ENCODE data around the gene EEF1A2.

EEF1A2 gene

DNA sequence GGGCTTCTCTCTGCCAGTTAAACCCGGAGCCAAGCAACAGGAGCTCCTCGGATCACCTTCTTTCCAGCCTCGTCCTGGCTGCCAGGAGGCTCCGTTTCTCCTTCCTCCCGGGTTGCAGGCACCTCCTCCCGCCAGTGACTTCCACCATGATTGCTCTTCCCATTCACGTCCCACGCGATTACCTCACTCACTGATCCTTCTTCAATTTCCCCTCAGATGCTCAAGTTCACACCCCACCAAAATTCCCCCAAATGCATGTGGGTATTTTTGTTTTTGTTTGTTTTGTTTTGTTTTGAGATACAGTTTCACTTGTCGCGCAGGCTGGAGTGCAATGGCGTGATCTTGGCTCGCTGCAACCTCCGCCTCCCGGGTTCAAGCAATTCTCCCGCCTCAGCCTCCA lies 51.6 kb downstream of the EEF1A2 start:
- DNase-seq = no peak

DNA sequence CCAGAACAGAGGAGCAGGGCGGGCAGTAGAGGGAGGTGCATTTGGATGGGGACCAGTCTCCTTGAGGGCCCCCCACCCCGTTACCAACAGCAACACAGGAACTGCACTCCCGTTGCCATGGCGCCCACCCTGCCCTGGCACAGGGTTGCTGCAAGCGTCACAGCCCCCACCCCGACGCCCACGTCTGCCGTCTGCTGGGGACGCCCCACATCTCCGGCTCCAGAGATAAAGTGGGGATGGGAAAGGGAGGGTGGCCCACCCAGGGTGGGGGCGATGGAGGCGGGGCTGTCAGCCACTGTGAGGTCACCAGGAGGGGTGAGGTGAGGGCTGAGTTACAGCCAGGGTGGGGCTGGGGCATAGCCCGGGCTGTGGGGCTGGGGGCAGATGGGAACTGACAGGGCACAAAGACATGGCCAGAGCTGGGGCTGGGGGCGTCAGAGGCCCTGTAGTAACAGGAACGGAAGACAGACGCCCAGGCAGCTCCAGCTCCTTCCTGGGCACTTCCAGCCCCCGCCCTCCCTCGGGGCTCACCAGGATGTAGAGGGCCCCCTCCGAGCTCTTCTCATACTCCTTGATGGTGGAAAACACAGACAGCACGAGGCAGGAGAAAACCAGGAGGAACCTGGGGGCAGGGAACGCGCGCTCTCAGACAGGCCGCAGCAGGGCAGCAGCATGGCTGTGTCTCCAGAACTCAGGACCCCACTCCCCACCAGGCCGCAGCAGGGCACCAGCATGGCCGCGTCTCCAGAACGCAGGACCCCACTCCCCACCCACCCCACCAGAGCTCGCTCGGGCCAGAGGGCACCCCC lies 52.5 kb downstream of the EEF1A2 start:
- no peak for DNase-seq

DNA sequence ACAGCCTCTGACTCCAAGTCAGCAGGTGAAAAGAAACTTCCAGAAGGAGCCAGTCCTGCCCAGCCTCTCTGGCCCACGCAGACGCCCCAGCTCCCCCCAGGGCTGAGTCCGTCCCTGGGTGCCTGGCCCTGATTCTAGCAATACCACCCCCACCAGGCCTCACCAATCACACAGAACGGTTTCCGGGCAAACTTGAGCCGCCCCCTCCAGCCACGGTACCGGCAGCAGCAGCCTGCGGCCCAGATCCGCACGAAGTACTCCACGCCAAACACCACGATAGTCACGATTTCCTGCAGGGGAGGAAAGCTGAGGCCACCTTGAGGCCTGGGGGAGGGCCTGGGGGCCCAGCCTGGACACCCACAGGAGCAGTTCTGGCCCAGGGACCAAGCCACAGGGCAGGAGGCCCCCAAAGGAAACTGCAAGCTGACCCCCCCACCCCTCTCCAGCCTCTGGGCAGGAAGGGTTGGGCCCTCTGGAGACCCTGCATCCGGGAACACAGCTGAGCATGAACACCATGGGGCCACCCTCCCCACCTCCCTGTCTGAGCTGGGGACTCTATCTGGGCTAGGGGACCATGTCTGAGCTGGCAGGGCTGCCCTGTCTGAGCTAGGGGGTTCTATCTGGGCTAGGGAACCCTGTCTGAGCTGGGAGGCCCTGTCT lies 53.7 kb downstream of the EEF1A2 start:
- no peak for DNase-seq

DNA sequence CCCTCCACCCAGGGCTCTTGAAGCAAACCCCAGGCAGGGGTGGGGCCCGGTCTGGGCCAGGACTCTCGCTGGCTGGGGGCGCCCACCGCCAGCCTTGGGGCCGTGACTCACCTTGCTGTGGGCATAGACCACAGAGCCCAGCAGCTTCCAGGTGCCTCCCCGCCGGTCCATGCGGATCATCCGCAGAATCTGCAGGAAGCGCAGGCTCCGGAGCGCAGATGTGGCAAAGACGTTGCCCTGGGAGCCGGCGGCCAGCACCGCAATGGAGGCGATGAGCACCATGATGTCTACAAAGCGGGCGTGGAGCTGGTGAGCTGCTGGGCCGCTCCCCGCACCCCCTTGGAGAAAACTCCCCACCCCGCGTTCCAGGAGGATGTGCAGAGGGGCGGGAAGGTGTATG lies 54.3 kb downstream of the EEF1A2 start:
- DNase-seq = no peak

DNA sequence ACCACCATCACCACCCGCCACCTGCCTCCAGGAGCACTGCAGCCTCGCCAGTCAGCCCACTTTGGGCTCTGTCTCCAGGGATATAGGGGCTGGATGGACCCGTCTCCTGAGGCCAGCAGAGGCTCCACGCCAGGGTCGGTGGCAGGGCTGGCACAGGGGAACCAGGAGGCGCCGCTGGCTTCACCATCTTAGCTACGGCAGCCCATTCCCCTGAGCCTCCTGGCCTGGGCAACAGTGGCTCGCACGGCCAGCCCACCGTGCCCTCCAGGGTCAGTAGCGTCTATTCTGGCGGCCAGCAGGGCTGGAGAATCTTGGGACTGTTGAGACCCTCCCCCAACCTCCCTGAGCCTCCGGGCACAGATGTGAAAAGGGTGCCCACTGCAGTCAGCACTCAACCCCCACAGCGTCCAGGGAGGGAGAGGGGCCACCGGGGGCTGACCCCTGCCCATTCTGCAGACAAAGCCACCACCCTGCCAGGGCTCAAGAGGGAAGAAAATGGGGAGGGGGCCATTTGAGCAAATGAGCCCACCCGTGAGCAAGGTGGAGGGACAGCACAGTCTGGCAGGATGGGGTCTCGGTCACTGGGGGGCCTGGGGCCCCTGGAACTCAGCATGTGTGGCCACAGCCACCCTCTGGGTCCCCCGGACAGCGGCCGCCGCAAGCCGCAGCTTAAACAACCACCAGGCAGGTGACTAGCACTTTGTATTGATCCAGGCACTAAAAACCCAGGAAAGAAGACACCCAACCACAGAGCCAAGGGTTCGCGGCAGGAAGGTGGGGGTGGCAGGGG lies 55.1 kb downstream of the EEF1A2 start:
- no peak for DNase-seq

DNA sequence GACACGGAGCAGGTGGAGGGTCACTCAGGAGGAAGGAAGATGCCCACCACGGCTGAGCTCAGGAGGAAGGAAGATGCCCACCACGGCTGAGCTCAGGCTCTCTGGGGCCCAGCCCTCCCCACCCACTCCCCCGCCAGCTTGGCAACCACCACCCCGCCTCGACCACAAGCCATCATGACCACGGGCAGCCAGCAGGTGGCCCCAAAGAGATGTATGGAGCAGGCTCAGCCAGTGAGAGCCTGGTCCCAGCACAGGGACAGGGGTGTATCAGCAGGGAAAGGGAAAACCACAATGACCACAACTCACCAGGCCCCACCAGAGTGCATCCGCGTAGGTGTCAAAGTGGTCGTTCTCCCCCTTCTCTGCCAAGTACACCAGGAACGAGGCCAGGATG lies 56.8 kb downstream of the EEF1A2 start:
- peak; percentile 26 for DNase-seq

DNA sequence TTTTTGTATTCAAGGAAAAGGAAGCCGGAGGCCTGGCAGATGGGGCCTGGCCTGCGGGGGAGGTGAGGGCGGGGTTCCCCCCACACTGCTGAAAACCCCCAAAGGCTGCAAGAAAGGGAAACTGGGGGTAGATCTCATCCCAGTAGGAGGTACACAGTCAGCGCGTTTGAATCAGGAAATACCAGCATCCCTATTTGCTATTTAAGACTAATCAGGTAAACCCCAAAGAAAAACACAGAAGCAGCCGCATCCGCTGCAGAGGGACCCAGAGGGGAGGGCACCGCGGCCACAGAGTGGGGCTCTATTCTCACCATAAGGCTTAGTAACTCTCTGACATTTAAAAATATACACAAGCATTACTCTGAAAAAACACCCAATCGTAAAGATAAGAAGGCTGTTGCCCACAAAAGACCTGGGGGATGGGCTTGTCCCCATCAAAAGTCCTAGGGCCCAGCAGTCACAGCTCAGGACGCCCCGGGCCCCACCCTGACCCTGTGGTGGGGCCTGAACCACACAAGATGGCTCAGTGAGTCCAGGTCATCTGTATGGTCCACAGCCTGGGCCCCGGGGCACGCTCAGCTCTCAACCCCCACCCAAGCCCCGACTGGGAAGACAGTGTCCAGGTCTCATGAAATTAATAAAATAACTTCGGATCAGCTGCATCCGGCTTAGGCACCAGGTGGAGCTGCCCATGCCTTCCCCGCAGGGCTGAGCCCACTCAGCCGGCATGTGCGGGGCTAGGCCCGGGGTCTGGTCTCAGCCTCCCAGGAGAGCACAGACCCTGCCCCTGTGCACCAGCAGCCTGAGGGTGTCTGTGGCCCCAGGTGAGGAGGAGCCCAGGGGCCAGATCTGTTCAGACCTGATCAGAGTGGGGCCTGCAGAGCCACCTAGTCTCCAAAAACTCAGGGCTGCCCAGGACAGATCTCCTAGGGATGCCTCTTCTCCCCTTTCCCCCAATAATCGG lies 57.5 kb downstream of the EEF1A2 start:
- no peak for DNase-seq

DNA sequence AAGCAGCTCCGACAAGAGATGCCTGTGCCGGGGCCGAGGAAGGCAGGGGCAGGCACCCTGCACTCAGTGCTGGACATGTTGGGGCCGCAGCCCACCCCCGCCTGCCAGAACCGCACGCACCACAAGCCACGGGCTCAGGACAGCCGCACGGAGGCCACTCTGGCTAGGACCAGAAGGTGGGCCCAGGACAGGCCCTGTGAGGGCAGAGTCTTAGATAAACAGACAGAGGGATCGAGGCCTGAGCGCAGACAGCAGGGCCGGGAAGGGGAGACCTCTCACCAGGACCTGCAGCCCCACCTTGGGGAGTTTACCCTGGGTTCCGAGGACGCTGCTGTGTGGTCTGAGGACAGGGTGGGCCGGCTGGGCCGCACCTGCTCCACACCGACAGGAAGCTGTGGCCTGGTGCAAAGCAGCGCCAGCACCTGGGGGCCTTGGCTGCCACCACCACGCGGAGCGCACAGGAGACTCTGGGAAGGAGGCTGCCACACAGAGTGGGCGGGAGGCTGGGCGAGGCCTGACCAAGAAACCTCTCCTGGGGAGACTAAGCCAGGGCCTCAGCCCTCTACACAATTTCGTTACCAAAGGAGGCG lies 58.4 kb downstream of the EEF1A2 start:
- DNase-seq = no peak

DNA sequence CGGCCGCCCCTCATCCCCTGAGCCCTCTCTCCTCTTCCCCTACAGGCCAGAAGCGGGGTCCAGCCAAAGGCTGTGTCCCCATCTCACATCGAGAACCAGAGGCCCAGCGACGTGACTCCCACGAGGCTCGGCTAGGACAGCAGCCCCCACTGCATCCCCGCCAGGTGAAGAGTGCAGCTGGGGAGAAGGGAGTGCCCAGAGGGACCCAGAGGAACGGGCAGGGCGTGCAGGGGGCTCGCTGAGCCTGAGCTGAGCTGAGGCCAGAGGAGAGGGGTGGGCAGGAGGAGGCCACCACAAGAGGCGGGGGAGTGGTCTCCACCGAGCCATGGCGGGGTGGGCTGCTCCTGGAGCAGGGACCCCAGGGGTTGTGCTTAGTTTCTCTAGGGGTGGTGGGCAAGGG lies 59.0 kb downstream of the EEF1A2 start:
- DNase-seq = no peak

DNA sequence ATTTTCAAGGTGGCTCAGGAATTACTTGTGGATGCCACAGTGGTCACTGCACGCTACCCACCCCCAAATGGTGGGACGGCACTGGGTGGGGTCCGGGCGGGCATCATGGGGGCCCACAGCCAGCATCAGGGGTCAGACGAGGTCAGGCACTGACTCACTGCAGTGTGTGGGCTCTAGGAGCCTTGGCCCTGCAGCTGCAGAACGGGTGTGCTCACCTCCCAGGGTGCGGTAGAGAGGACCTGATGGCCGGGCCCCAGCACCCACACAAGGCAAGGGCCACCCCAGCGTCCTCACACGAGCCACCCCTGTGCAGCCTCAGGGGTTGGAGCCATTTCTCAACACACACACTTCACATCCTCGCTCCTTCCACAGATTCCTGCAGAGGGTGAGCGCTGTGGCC lies 60.8 kb downstream of the EEF1A2 start:
- DNase-seq = no peak
